ENCODE measurements around the gene FRMD4B. TPM values are rescaled to one million over a fixed set of nuclear protein-coding genes. Genes with fewer than 3 reads are reported as not detected.

The FRMD4B gene
- polyA plus RNA-seq, 1 experiment, result 0.09 TPM

GRCh38 chr3:69392415-69392814 is 6.5 kb upstream of the FRMD4B start:
- Histone ChIP-seq H3K27me3 (ENCODE audit: control insufficient read depth, insufficient read depth, low read length) (no peaks in the 10 kb centered on the region), H3K4me3 (ENCODE audit: low read depth, low read length) (no peak overlapping the region), H3K36me3 (ENCODE audit: control insufficient read depth, insufficient read depth, low read length) (no peaks in the 10 kb centered on the region)
- CTCF ChIA-PET, result no interaction called here
- TF ChIP-seq, protein P1, sequence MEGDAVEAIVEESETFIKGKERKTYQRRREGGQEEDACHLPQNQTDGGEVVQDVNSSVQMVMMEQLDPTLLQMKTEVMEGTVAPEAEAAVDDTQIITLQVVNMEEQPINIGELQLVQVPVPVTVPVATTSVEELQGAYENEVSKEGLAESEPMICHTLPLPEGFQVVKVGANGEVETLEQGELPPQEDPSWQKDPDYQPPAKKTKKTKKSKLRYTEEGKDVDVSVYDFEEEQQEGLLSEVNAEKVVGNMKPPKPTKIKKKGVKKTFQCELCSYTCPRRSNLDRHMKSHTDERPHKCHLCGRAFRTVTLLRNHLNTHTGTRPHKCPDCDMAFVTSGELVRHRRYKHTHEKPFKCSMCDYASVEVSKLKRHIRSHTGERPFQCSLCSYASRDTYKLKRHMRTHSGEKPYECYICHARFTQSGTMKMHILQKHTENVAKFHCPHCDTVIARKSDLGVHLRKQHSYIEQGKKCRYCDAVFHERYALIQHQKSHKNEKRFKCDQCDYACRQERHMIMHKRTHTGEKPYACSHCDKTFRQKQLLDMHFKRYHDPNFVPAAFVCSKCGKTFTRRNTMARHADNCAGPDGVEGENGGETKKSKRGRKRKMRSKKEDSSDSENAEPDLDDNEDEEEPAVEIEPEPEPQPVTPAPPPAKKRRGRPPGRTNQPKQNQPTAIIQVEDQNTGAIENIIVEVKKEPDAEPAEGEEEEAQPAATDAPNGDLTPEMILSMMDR (IDR thresholded peaks at IDR 0.05; ENCODE audit: insufficient read depth, low read depth, low read length), result no peak
- POLR2A ChIA-PET, result no interaction called here
- no peak for DNase-seq (ENCODE audit: low read depth)

DNA sequence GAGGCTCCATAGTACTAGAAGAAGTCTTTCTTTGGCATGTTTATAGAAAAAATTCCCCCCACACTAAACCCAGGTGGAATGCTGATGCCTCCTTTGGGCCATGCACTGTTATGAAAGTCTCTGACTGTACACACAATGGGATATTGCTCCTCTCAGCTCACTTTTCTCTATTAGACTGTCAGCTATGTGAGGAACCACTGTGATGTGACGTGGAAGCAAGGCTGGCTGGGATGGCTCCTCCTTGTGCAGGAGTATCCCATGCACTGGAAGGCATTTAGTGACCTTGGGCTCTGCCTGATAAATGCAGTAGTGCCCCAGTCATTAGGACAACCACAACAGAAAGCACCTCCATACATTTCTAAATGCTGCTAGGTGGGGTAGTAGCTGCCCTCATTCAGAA is 5.7 kb upstream of the FRMD4B start:
- no peak overlapping the region for H3K4me3 ChIP-seq (ENCODE audit: low read depth, low read length)
- no peaks in the 10 kb centered on the region for H3K36me3 ChIP-seq (ENCODE audit: control insufficient read depth, insufficient read depth, low read length)
- 0 out of 2 replicates have a peak, but pooled peaks cover under 1% of the 10 kb centered on the region for H3K27me3 ChIP-seq (ENCODE audit: control insufficient read depth, insufficient read depth, low read length)
- CTCF ChIA-PET, result no interaction called here
- TF ChIP-seq, protein P1 (IDR thresholded peaks at IDR 0.05; ENCODE audit: insufficient read depth, low read depth, low read length), result no peak
- no peak for DNase-seq (ENCODE audit: low read depth)
- POLR2A ChIA-PET, result no interaction called here

DNA sequence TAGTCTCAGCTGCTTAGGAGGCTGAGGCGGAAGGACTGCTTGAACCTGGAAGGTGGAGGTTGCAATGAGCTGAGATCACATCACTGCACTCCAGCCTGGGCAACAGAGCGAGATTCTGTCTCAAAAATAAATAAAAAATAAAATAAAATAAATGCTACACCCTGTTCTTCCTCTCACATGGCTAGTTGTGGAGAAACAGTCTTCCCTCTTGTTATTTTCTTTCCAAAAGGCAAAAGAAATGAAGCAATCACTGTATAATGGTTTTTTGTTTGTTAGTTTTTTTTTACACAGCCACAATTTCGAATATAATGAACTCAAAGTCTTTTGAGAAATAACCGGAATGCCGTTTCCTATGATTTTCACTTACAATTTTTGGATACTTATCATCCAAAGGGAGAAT is 4.9 kb upstream of the FRMD4B start:
- Histone ChIP-seq H3K27me3 (ENCODE audit: control insufficient read depth, insufficient read depth, low read length) (0 out of 2 replicates have a peak, but pooled peaks cover 2% of the 10 kb centered on the region), H3K36me3 (ENCODE audit: control insufficient read depth, insufficient read depth, low read length) (no peaks in the 10 kb centered on the region), H3K4me3 (ENCODE audit: low read depth, low read length) (no peak overlapping the region)
- POLR2A ChIA-PET, result no interaction called here
- CTCF ChIA-PET, result no interaction called here
- TF ChIP-seq, protein P1 (IDR thresholded peaks at IDR 0.05; ENCODE audit: insufficient read depth, low read depth, low read length), result no peak
- DNase-seq (ENCODE audit: low read depth), result no peak

GRCh38 chr3:69389520-69390248 is 3.8 kb upstream of the FRMD4B start:
- POLR2A ChIA-PET, result no interaction called here
- no peak overlapping the region for H3K4me3 ChIP-seq (ENCODE audit: low read depth, low read length)
- CTCF ChIA-PET, result interaction anchor here (0.6 kb wide), 2 partner anchors 77 to 79 kb away, joined by 3 read pairs; no protein-coding TSS in a partner anchor
- no peaks in the 10 kb centered on the region for H3K36me3 ChIP-seq (ENCODE audit: control insufficient read depth, insufficient read depth, low read length)
- TF ChIP-seq, protein P1 (IDR thresholded peaks at IDR 0.05; ENCODE audit: insufficient read depth, low read depth, low read length), result no peak
- 0 out of 2 replicates have a peak, but pooled peaks cover 2% of the 10 kb centered on the region for H3K27me3 ChIP-seq (ENCODE audit: control insufficient read depth, insufficient read depth, low read length)
- DNase-seq (ENCODE audit: low read depth), result no peak

DNA sequence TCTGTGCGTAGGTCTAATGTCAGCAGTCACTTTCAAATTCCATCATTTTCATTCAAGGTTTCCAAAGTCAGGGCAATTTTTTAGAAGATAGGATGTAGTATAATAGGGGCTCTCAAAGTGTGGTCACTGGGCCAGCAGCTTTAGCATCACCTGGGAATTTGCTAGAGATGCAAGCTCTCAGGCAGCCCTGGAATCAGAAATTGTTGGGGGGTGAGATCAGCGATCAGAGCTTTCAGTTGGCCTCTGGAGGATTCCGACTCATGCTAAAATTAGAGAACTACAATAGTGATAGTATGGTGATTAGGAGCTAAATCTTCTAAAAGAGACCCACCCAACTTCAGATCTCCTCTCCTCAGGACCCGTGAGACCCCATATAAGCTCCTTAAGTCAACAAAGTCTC is 2.4 kb upstream of the FRMD4B start:
- Histone ChIP-seq H3K27me3 (ENCODE audit: control insufficient read depth, insufficient read depth, low read length) (0 out of 2 replicates have a peak, but pooled peaks cover 2% of the 10 kb centered on the region), H3K36me3 (ENCODE audit: control insufficient read depth, insufficient read depth, low read length) (no peaks in the 10 kb centered on the region), H3K4me3 (ENCODE audit: low read depth, low read length) (no peak overlapping the region)
- POLR2A ChIA-PET, result no interaction called here
- TF ChIP-seq, protein P1 (IDR thresholded peaks at IDR 0.05; ENCODE audit: insufficient read depth, low read depth, low read length), result no peak
- CTCF ChIA-PET, result interaction anchor here (1.5 kb wide), 1 partner anchor 22 kb away, joined by 9 read pairs; no protein-coding TSS in a partner anchor
- DNase-seq (ENCODE audit: low read depth), result no peak

Measured in BJ (cell line).